Suprapubic skin (tissue), 4 donors: ENCODE results near the gene MEIS1. TPM values are rescaled to one million over a fixed set of nuclear protein-coding genes. Genes with fewer than 3 reads are reported as not detected.

Source experiments
- DNase-seq, 2 donors: peaks; one replicate each; pipeline ENCODE4 v3.0.0-alpha.2; 2019; ENCODE audit warnings: low spot score in 2 of 2
- H3K27ac ChIP-seq: fragments of 200-600 bp; sonication (generic); one replicate; pipeline ENCODE4 v1.5.1; 2019
- H3K27me3 ChIP-seq: fragments of 200-600 bp; sonication (generic); one replicate; pipeline ENCODE4 v1.5.1; 2019
- H3K36me3 ChIP-seq: fragments of 200-600 bp; sonication (generic); one replicate; pipeline ENCODE4 v1.5.1; 2019
- H3K4me1 ChIP-seq: fragments of 200-600 bp; sonication (generic); one replicate; pipeline ENCODE4 v1.5.1; 2019
- H3K4me3 ChIP-seq: fragments of 200-600 bp; sonication (generic); one replicate; pipeline ENCODE4 v1.5.1; 2019; ENCODE audit warnings: mild to moderate bottlenecking
- H3K9me3 ChIP-seq: fragments of 200-600 bp; sonication (generic); one replicate; pipeline ENCODE4 v1.5.1; 2019
- CTCF ChIP-seq, 2 donors: fragments of 200-600 bp in 1 of 2; fragments of 450-650 bp in 1 of 2; sonication (generic) in 1 of 2; IDR thresholded peaks; one replicate each; pipeline ENCODE4 v1.5.1; 2016 to 2019; ENCODE audit warnings: antibody characterized with exemption in 2 of 2, mild to moderate bottlenecking in 1 of 2, moderate library complexity in 1 of 2
- EP300 ChIP-seq: sonication (generic); formaldehyde crosslinking; IDR thresholded peaks from one replicate; pipeline ENCODE4 v1.6.1; 2017; ENCODE audit warnings: antibody characterized with exemption
- POLR2A ChIP-seq, 2 donors: fragments of 450-650 bp; IDR thresholded peaks; one replicate each; pipeline ENCODE4 v1.6.1; 2017; ENCODE audit warnings: antibody characterized with exemption in 2 of 2, mild to moderate bottlenecking in 2 of 2, moderate library complexity in 2 of 2
- POLR2AphosphoS5 ChIP-seq, 3 donors: sonication (generic); formaldehyde crosslinking; IDR thresholded peaks; one replicate each; pipeline ENCODE4 v1.6.1; 2017; ENCODE audit warnings: antibody characterized with exemption in 3 of 3
- WGBS: methylation state at CpG from one replicate; pipeline ENCODE4 v1.1.5; 2018; 5-methylcytosine and 5-hydroxymethylcytosine counted together
- total RNA-seq, 4 donors: library from RNA; depleted of rRNA; stranded (reverse); fragments of >200 nt; gene quantifications; one replicate each; pipeline ENCODE4 v1.1.0, GENCODE V29; 2016

Gene MEIS1
- total RNA-seq, 4 donors from 2014 or later = 12.7 to 28.0 (median 20.3) TPM

GRCh38 chr2:66436581-66437001, 1.7 kb downstream of the MEIS1 start:
- no peak for DNase-seq
- 15% methylated on average over 2 of the region's 2 CpGs for WGBS
- no peak for TF ChIP-seq POLR2A (IDR thresholded peaks at IDR 0.05)
- TF ChIP-seq CTCF (IDR thresholded peaks at IDR 0.05) = no peak
- TF ChIP-seq EP300 = no peak
- TF ChIP-seq POLR2AphosphoS5 (IDR thresholded peaks at IDR 0.05) = no peak
- Histone ChIP-seq H3K27ac (no peak overlapping the region), H3K4me1 (peaks cover 19% of the 10 kb centered on the region), H3K36me3 (peaks cover 6% of the 10 kb centered on the region), H3K9me3 (no peaks in the 10 kb centered on the region), H3K27me3 (peaks cover 20% of the 10 kb centered on the region), H3K4me3 (peak overlapping the region; percentile 84)

GRCh38 chr2:66437109-66437690, 2.3 kb downstream of the MEIS1 start:
- Histone ChIP-seq H3K27ac (peak overlapping the region; percentile 10), H3K4me3 (peak overlapping the region; percentile 84), H3K4me1 (peaks cover 20% of the 10 kb centered on the region), H3K27me3 (peaks cover 17% of the 10 kb centered on the region), H3K36me3 (peaks cover 6% of the 10 kb centered on the region), H3K9me3 (no peaks in the 10 kb centered on the region)
- no peak for TF ChIP-seq POLR2A (IDR thresholded peaks at IDR 0.05)
- no peak for TF ChIP-seq CTCF (IDR thresholded peaks at IDR 0.05)
- no peak for TF ChIP-seq POLR2AphosphoS5 (IDR thresholded peaks at IDR 0.05)
- TF ChIP-seq EP300 = no peak
- WGBS = 13% methylated on average over 14 of the region's 14 CpGs
- no peak for DNase-seq

GRCh38 chr2:66437691-66438497, 3.0 kb downstream of the MEIS1 start:
- peaks cover 17% of the 10 kb centered on the region for H3K4me1 ChIP-seq
- H3K36me3 ChIP-seq = peaks cover 6% of the 10 kb centered on the region
- peak overlapping the region; percentile 84 for H3K4me3 ChIP-seq
- DNase-seq = no peak
- peaks cover 15% of the 10 kb centered on the region for H3K27me3 ChIP-seq
- WGBS = 25% methylated on average over 22 of the region's 22 CpGs
- TF ChIP-seq EP300 (no peak), CTCF (IDR thresholded peaks at IDR 0.05) (no peak), POLR2AphosphoS5 (IDR thresholded peaks at IDR 0.05) (no peak), POLR2A (IDR thresholded peaks at IDR 0.05) (no peak)
- H3K27ac ChIP-seq = peak overlapping the region; percentile 10
- no peaks in the 10 kb centered on the region for H3K9me3 ChIP-seq

- Histone ChIP-seq H3K4me1 (peaks cover 17% of the 10 kb centered on the region), H3K27me3 (peaks cover 15% of the 10 kb centered on the region), H3K9me3 (no peaks in the 10 kb centered on the region), H3K27ac (peak overlapping the region; percentile 68), H3K4me3 (peak overlapping the region; percentile 84), H3K36me3 (peaks cover 10% of the 10 kb centered on the region)
- WGBS = 34% methylated on average over 8 of the region's 8 CpGs
- no peak for DNase-seq
- no peak for TF ChIP-seq POLR2A (IDR thresholded peaks at IDR 0.05)
- no peak for TF ChIP-seq EP300
- no peak for TF ChIP-seq CTCF (IDR thresholded peaks at IDR 0.05)
- no peak for TF ChIP-seq POLR2AphosphoS5 (IDR thresholded peaks at IDR 0.05)
Observed at GRCh38 chr2:66438498-66438833, 3.5 kb downstream of the MEIS1 start.
